GM19025 (cell line): ENCODE data around the gene AP2S1.
"Not testable (repeated sequence)": the region's sequence is repeated elsewhere in the genome, so short reads cannot be mapped to it uniquely, and the experiment has no call there.

ENCODE experiments used
- ATAC-seq: cut with Tn5 transposase; IDR thresholded peaks from one replicate; pipeline ENCODE4 v1.9.1; 2021; ENCODE audit warnings: mild to moderate bottlenecking, low read depth, moderate library complexity; ENCODE audit not compliant: unreplicated experiment

Gene AP2S1

DNA sequence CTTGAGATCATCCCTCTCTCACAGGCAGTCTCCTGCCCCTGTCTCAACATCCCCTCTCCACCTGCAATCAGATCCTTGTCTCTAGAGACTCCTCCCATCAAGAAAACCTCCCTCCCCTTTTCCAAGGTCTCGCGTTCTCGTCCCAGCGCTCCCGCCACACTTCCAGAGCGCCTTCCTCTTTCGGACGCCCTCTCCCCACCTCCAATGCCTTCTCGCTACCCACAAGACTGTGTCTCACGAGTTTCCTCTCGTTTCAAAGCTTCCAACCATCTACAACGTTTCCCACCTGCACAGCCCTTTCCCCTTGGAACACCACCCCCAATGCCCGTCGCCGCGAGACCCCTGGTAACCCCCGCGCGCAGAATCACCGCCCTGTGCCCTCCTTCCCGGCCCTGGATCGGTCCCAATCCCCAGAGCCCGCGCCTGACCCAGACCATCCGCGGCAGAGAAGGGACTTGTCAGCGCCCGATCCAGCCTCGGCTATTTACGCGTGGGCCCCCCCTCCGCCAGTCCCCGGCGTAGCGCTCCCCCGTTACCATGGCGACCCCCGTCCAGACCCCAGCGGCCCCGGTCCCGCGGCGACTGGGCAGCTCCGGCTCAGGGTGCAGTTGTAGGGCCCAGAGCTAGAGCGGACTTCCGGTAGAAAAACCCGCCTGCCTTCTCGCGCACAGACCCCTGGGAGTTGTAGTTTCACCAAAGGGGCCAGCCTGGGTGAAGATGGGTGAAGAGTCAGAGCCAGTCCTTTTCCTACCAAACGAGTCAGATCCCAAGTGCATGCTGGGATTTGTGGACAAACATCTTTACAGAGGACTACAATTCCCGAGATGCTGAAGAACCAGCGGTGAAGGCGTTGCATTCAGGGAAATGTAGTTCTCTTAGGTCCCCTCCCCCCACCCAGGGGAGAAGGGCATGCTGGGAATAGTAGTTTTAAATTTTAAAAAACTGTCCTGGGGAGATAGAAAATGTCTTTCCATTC is at the start of gene AP2S1:
Gene AP2S1, minus strand, starts transcription at position 619 of the 976 bp plus-strand sequence. Its CDS starts 80 bp downstream, at position 539.
- peak; percentile 97 for ATAC-seq

GRCh38 chr19:46900341-46900740 is 49.7 kb upstream of the AP2S1 start:
- no peak for ATAC-seq

GRCh38 chr19:46898731-46899130 is 48.1 kb upstream of the AP2S1 start:
- no peak for ATAC-seq

GRCh38 chr19:46896076-46896794 is 45.6 kb upstream of the AP2S1 start:
- ATAC-seq, result no peak

DNA sequence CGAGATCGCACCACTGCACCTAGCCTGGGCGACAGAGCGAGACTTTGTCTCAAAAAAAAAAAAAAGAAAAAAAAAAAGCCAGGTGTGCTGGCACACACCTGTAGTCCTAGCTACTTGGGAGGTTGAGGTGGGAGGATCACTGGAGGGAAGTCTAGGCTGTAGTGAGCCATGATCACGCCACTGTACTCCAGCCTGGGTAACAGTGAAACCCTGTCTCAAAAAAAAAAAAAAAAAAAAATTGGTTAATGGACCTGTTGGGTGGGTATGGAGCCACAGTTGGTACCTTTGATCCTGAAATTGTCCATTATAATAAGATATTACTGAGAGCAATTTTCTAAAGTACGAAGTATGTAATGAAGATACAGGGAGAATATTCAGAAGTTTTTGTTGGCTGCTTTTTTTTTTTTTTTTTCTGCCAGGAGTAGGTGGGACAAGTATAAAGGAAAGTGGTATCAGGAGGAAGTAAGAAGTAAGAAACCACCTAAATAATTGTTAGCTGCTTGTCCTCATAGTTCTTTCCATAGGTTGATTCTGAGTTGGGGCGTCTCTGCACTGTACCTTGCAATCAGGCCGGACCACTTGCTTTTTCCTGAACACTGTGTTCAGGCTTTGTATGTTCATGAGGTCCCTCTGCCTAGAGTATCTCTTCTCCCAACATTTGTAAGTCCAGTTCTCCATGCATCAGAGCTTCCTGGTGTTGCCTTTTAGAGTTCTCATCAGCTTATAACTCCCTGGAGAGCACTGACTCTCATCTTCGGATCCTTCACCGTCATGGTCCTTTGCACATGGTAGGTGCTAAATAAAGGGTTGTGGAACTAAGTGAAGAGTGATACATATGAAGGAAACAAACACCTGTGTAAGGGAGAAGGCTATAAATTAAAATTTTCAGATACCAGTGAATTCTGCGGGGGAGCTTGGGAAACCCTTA is 41.9 kb upstream of the AP2S1 start:
- no peak for ATAC-seq

GRCh38 chr19:46890423-46891170 is 40.0 kb upstream of the AP2S1 start:
- no peak for ATAC-seq

- ATAC-seq, result no peak
Observed at GRCh38 chr19:46887240-46887782, 36.7 kb upstream of the AP2S1 start.

GRCh38 chr19:46886546-46887239 is 36.0 kb upstream of the AP2S1 start:
- no peak for ATAC-seq

DNA sequence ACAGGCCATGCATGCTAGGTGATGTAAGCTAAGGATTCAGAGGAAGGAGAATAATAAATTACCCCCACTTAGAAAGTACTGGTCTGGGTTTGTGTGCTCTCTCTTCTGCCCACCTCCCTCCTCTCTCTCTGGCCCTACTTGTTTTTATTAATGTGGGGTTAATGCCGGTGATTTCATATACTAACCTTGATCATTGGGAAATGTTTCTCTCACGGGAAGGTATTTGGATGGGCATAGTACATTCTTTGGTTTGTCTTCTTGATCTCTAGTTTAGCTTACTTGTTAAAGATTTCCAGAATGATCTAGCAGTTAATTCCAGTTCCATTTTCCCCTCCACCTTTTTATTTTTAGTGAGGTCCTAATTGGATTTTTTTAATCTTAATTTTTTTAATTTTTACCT is 34.8 kb upstream of the AP2S1 start:
- no peak for ATAC-seq

GRCh38 chr19:46882751-46883150 is 32.1 kb upstream of the AP2S1 start:
- not testable (repeated sequence) for ATAC-seq

GRCh38 chr19:46882034-46882433 is 31.4 kb upstream of the AP2S1 start:
- no peak for ATAC-seq

- no peak for ATAC-seq
Observed at GRCh38 chr19:46881092-46881491, 30.4 kb upstream of the AP2S1 start.

GRCh38 chr19:46880431-46880830 is 29.8 kb upstream of the AP2S1 start:
- no peak for ATAC-seq

DNA sequence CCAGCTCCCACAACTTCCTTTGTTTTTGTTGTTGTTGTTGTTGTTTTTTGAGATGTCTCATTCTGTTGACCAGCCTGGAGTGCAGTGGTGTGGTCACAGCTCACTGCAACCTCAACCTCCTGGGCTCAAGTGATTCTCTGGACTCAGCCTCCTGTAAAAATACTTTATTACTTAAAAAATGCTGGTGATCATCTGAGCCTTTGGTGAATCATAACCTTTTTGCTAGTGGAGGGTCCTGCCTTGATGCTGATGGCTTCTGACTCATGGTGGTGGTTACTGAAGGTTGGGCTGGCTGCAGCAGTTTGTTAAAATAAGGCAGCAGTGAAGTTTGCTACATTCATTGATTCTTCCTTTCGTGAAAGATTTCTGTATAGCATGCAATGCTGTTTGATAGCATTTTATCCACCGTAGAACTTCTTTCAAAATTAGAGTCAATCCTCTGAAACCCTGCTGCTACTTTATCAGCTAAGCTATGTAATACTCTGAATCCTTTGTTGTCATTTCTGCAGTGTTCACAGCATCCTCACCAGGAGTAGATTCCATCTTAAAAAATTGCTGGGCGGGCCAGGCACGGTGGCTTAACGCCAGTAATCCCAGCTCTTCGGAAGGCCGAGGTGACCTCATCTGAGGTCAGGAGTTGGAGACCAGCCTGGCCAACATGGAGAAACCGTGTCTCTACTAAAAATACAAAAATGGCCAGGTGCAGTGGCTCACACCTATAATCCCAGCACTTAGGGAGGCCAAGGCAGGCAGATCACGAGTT is 28.1 kb upstream of the AP2S1 start:
- no peak for ATAC-seq

- no peak for ATAC-seq
Observed at GRCh38 chr19:46875657-46876056, 25.0 kb upstream of the AP2S1 start.

GRCh38 chr19:46875234-46875633 is 24.6 kb upstream of the AP2S1 start:
- no peak for ATAC-seq

DNA sequence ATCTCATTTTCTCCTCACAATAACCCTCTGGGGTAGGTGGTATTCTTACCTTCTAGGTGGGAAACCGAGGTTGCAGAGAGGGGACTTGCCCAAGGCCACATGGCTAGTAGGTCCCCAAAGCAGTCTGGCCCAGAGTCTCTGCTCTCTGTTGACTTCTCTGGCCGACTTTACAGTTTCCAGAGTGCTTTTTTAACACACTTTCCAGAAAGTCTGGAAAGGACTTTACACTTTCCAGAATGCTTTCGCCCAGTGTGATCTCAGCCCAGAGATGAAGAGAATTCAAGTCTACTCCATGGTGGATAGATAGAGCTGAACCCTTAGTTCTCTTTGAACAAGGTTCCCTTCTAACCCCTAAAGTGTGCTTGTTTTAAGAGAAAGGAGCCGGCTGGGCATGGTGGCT is 22.3 kb upstream of the AP2S1 start:
- no peak for ATAC-seq

DNA sequence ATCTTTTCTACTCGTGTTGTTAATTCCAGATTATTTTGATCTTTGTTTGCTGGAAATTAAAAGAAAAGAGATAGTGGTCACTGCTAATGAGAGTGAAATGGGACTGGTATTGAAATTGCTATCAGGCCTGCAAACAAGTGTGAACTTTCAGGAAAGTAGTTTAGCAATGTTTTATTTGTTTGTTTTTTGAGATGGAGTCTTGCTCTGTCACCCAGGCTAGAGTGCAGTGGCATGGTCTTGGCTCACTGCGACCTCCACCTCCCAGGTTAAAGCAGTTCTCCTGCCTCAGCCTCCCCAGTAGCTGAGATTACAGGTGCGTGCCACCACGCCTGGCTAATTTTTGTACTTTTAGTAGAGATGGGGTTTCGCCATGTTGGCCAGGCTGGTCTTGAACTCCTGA is 20.5 kb upstream of the AP2S1 start:
- ATAC-seq, result not testable (repeated sequence)
